HG03558 (cell line): ENCODE measurements around the gene LRRC37B.
A peak's percentile ranks its signal among the peaks of the same experiment; 100 is the strongest.
"Not testable (repeated sequence)": the region's sequence is repeated elsewhere in the genome, so short reads cannot be mapped to it uniquely, and the experiment has no call there.

Experiments used
- ATAC-seq: cut with Tn5 transposase; IDR thresholded peaks from one replicate; pipeline ENCODE4 v1.9.1; 2021; ENCODE audit warnings: moderate number of reproducible peaks; ENCODE audit not compliant: unreplicated experiment; ENCODE audit errors: extremely low read depth

Gene LRRC37B

GRCh38 chr17:32040246-32040645 lies 33.1 kb downstream of the LRRC37B start:
- not testable (repeated sequence) for ATAC-seq

GRCh38 chr17:32041306-32041875 lies 34.2 kb downstream of the LRRC37B start:
- not testable (repeated sequence) for ATAC-seq

- ATAC-seq = not testable (repeated sequence)
Measured at GRCh38 chr17:32042266-32042665, 35.1 kb downstream of the LRRC37B start.

GRCh38 chr17:32045611-32046010 lies 38.4 kb downstream of the LRRC37B start:
- ATAC-seq = not testable (repeated sequence)

GRCh38 chr17:32047663-32048062 lies 40.5 kb downstream of the LRRC37B start:
- ATAC-seq = not testable (repeated sequence)

GRCh38 chr17:32054985-32055384 lies 47.8 kb downstream of the LRRC37B start:
- ATAC-seq = not testable (repeated sequence)

- not testable (repeated sequence) for ATAC-seq
Measured at GRCh38 chr17:32055425-32055824, 48.2 kb downstream of the LRRC37B start.

GRCh38 chr17:32056500-32056899 lies 49.3 kb downstream of the LRRC37B start:
- ATAC-seq = not testable (repeated sequence)

GRCh38 chr17:32057460-32058105 lies 50.4 kb downstream of the LRRC37B start:
- not testable (repeated sequence) for ATAC-seq

- ATAC-seq = not testable (repeated sequence)
Measured at GRCh38 chr17:32060695-32061094, 53.5 kb downstream of the LRRC37B start.

- not testable (repeated sequence) for ATAC-seq
Measured at GRCh38 chr17:32061840-32062239, 54.7 kb downstream of the LRRC37B start.

- not testable (repeated sequence) for ATAC-seq
Measured at GRCh38 chr17:32064091-32064490, 56.9 kb downstream of the LRRC37B start.

GRCh38 chr17:32066123-32066680 lies 59.0 kb downstream of the LRRC37B start:
- not testable (repeated sequence) for ATAC-seq

GRCh38 chr17:32066863-32067642 lies 59.9 kb downstream of the LRRC37B start:
- not testable (repeated sequence) for ATAC-seq

- ATAC-seq = not testable (repeated sequence)
Measured at GRCh38 chr17:32069067-32069466, 61.9 kb downstream of the LRRC37B start.

- not testable (repeated sequence) for ATAC-seq
Measured at GRCh38 chr17:32071961-32072360, 64.8 kb downstream of the LRRC37B start.

GRCh38 chr17:32073131-32073530 lies 65.9 kb downstream of the LRRC37B start:
- ATAC-seq = not testable (repeated sequence)

- ATAC-seq = peak; percentile 46
Measured at GRCh38 chr17:32079753-32080152, 72.6 kb downstream of the LRRC37B start.

- not testable (repeated sequence) for ATAC-seq
Measured at GRCh38 chr17:32083550-32083979, 76.4 kb downstream of the LRRC37B start.
